ENCODE measurements around the gene C17orf114.

Gene C17orf114

GRCh38 chr17:4823373-4824089, 21.4 kb upstream of the C17orf114 start:
- DNase-seq (ENCODE audit: low spot score), result no peak

- DNase-seq (ENCODE audit: low spot score), result no peak
These were observed 20.7 kb upstream of the C17orf114 start for GRCh38 chr17:4822835-4823234.

DNA sequence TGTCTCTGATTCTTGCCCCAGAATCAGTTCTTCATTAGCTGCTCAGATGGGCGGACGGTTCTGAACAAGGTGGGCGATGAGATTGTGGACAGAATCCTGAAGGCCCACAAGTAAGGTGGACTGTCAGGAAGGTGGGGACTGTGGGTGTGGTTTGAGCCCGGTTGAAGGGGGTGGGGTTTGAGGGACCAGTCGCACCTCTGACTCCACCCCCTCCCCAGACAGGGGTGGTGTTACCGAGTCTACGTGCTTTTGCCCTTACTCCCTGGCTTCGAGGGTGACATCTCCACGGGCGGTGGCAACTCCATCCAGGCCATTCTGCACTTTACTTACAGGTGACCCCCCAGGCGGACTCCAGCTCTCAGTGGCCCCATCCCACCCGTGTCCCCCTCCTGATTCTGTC, 16.1 kb upstream of the C17orf114 start:
- no peak for DNase-seq (ENCODE audit: low spot score)

DNA sequence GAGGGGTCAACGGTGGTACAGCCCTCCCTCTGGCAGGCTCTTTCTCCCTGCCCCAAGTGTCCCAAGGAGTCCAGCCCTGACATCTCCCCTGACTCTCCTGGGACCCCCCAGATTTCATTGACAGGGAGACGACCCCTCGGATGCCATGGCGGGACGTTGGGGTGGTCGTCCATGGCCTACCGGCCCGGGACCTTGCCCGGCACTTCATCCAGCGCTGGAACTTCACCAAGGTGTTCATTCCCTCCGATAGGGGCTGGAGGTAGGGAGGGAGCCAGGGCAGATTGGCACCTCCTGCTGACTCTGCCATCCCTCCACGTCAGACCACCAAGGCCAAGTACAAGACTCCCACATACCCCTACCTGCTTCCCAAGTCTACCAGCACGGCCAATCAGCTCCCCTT, 14.7 kb upstream of the C17orf114 start:
- DNase-seq (ENCODE audit: low spot score), result no peak

DNA sequence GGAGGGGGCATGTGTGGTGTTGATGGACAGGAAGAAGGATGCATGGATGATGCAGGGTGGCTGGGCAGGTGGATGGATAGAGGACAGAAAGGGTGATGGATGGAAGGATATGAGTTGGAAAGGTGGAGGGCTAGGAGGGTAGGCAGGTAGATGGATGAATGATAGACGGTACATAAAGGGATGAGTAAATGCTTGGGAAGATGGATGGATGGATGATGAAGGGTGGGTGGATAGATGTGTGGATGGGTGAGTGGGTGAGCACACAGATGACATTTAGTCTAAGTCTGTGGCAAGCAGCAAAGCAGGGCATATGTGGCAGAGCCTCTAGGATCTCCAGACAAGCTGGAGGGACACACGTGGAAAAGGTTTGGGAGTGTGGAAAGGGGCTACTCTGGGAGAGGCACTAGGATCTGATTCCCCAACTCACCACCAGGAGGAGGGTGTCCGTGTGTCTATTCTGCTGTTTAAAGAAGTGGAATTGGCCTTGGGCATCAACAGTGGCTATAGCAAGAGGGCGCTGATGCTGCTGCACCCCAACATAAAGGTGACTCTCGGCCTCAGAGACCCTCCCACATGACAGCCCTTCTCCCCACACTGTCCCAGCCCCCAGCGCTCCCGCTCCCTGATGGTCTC, 13.0 kb upstream of the C17orf114 start:
- DNase-seq (ENCODE audit: low spot score), result no peak

- no peak for DNase-seq (ENCODE audit: low spot score)
These were observed 10.6 kb upstream of the C17orf114 start for GRCh38 chr17:4812690-4813089.

GRCh38 chr17:4811471-4811870, 9.3 kb upstream of the C17orf114 start:
- no peak for DNase-seq (ENCODE audit: low spot score)

GRCh38 chr17:4810696-4811290, 8.7 kb upstream of the C17orf114 start:
- no peak for DNase-seq (ENCODE audit: low spot score)

DNA sequence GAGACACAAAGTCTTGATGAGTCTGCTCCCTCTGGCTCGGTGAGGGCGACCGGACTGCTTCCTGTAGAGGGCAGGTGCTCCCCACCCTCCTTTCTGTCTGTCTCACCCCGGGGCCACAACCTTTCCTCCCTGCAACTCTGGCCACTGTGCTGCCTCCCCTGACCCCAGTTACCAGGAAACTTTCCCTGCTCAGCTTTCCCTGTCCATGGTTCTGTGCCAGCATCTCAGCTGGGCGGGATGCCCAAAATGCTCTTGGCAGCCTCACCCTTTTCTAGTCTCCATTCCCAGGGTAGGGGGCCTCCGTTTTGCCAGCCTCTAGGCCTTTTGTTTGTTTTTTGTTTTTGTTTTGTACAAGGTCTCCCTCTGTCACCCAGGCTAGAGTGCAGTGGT, 6.2 kb upstream of the C17orf114 start:
- no peak for DNase-seq (ENCODE audit: low spot score)

DNA sequence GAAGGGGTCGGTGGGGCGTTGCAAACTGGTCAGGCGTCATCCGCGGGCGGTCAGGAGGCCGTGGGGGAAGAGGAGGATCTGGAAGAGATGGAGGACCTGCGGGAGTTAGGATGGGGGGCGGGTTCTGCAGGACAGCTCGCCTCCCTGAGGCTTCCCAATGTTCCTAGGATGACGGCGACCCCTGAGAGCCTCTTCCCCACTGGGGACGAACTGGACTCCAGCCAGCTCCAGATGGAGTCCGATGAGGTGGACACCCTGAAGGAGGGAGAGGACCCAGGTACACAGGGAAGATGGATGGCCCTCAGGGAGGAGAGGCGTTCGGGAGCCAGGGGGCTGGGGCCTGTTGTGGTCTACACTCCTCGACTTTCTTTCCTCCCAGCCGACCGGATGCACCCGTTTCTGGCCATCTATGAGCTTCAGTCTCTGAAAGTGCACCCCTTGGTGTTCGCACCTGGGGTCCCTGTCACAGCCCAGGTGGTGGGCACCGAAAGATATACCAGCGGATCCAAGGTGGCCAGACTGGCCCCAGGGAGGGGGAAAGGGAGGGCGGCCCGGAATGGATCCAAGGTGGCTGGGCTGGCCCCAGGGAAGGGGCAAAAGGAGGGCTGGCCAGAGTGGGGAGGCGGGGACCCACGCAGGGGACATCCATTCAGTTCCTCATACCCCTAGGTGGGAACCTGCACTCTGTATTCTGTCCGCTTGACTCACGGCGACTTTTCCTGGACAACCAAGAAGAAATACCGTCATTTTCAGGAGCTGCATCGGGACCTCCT, 5.7 kb upstream of the C17orf114 start:
- DNase-seq (ENCODE audit: low spot score), result no peak

- DNase-seq (ENCODE audit: low spot score), result peak; percentile 96
These were observed 4.9 kb upstream of the C17orf114 start, which contains the start of gene PLD2 for GRCh38 chr17:4806777-4807604. Gene PLD2, plus strand, starts transcription at chr17:4807152. Its CDS starts 621 bp downstream, at chr17:4807773.

GRCh38 chr17:4806456-4806776, 4.3 kb upstream of the C17orf114 start:
- DNase-seq (ENCODE audit: low spot score), result no peak

GRCh38 chr17:4800462-4801196, 1.5 kb downstream of the C17orf114 start:
- no peak for DNase-seq (ENCODE audit: low spot score)

GRCh38 chr17:4796552-4796920, 5.6 kb downstream of the C17orf114 start:
- peak; percentile 50 for DNase-seq (ENCODE audit: low spot score)

DNA sequence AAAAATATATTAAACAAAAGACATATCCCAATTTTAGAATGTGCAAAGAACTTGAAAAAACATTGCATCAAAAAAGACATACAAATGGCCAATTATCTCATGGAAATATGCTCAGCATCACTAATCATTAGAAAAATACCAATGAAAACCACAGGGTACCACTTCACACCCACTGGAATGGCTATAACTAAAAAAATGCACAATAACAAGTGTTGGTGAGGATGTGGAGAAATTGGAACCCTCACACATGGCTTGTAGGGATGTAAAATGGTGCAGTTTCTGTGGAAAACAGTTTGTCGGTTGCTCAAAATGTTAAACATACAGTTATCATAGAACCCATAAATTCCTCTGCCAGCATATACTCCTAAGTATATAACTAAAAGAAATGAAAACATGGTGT, 7.0 kb downstream of the C17orf114 start:
- no peak for DNase-seq (ENCODE audit: low spot score)

- DNase-seq (ENCODE audit: low spot score), result no peak
These were observed 11.4 kb downstream of the C17orf114 start for GRCh38 chr17:4790705-4791088.

DNA sequence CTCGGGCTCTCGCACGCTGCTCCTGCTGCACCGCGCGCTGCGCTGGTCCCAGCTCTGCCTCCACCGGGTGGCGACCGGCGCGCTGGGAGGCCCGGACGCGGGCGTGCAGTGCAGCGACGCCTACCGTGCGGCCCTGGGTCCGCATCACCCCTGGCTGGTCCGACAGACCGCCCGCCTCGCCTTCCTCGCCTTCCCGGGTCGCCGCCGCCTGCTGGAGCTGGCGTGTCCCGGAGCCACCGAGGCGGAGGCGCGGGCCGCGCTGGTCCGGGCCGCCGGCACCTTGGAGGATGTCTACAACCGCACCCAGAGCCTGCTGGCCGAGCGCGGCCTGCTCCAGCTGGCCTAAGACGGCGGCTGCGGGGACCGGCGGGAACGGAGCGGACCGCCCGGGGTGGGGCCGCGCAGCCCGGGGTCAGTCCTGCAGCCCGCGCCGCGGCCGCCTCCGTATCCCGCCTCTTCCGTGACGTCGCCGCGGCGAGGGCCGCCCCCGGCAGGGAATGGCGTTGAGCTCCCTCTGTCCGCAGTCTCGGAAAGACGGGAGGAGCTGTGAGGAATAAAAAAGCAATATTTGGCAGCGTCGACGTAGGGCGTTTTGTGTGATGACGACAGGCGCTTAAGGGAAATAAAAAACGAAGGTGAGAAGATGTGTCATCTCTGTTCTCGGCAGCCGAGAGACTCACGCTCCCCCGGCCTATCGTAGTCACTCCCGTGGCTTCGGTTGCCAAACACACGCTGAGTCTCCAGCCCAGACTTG, 12.0 kb downstream of the C17orf114 start:
- DNase-seq (ENCODE audit: low spot score), result peak; percentile 86

DNA sequence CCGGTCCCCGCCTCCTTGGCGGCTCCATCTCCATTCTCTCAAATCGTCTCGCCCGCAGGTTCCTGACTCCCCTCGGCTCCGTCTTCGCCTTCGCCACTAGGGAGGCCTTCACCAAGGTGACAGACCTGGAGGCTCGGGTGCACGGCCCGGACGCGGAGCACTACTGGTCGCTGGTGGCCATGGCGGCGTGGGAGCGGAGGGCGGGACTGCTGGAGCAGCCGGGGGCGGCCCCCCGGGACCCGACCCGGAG, 12.5 kb downstream of the C17orf114 start:
- DNase-seq (ENCODE audit: low spot score), result no peak

- DNase-seq (ENCODE audit: low spot score), result no peak
These were observed 13.1 kb downstream of the C17orf114 start, which contains the start of gene GLTPD2 for GRCh38 chr17:4788807-4789700. Gene GLTPD2, plus strand, starts transcription at chr17:4788964. Its CDS starts 48 bp downstream, at chr17:4789012.

All from D341Med (cell line).